HUDEP-2 (cell line): Measurements from ENCODE around the gene CFAP53.

ENCODE experiments used
- DNase-seq, 76 experiments: peaks; one replicate each; lab custom pipeline; 2025; ENCODE audit not compliant: unreplicated experiment in 76 of 76; lab: John Stamatoyannopoulos, UW

Gene CFAP53

GRCh38 chr18:50196261-50196660 is 70.0 kb downstream of the CFAP53 start:
- no peak for DNase-seq

- DNase-seq = no peak
These were observed 70.6 kb downstream of the CFAP53 start for GRCh38 chr18:50195689-50196088.

GRCh38 chr18:50194631-50195532 is 71.4 kb downstream of the CFAP53 start, which contains the start of gene MYO5B:
TSS of gene MYO5B (minus strand) at chr18:50195147. CDS start at chr18:50194793, 354 bp downstream.
- DNase-seq = peak in 2 of 76 experiments; percentile 13 to 16

- DNase-seq = no peak
These were observed 72.3 kb downstream of the CFAP53 start for GRCh38 chr18:50193796-50194630.

GRCh38 chr18:50192995-50193795 is 73.1 kb downstream of the CFAP53 start:
- no peak for DNase-seq

GRCh38 chr18:50190926-50191325 is 75.4 kb downstream of the CFAP53 start:
- no peak for DNase-seq

- DNase-seq = no peak
These were observed 76.1 kb downstream of the CFAP53 start for GRCh38 chr18:50190236-50190635.

- DNase-seq = no peak
These were observed 77.1 kb downstream of the CFAP53 start for GRCh38 chr18:50189160-50189559.

- no peak for DNase-seq
These were observed 77.6 kb downstream of the CFAP53 start for GRCh38 chr18:50188652-50189051.

- peak in 1 of 76 experiments; percentile 12 for DNase-seq
These were observed 78.6 kb downstream of the CFAP53 start for GRCh38 chr18:50187659-50188058.

GRCh38 chr18:50186385-50186784 is 79.9 kb downstream of the CFAP53 start:
- DNase-seq = no peak

GRCh38 chr18:50183556-50183955 is 82.7 kb downstream of the CFAP53 start:
- no peak for DNase-seq

- no peak for DNase-seq
These were observed 83.8 kb downstream of the CFAP53 start for GRCh38 chr18:50182511-50182910.

GRCh38 chr18:50181590-50181989 is 84.7 kb downstream of the CFAP53 start:
- DNase-seq = no peak

GRCh38 chr18:50179465-50179864 is 86.8 kb downstream of the CFAP53 start:
- no peak for DNase-seq

GRCh38 chr18:50177294-50177992 is 88.9 kb downstream of the CFAP53 start:
- no peak for DNase-seq
